Measurements from ENCODE around the gene NBEA.

DNA sequence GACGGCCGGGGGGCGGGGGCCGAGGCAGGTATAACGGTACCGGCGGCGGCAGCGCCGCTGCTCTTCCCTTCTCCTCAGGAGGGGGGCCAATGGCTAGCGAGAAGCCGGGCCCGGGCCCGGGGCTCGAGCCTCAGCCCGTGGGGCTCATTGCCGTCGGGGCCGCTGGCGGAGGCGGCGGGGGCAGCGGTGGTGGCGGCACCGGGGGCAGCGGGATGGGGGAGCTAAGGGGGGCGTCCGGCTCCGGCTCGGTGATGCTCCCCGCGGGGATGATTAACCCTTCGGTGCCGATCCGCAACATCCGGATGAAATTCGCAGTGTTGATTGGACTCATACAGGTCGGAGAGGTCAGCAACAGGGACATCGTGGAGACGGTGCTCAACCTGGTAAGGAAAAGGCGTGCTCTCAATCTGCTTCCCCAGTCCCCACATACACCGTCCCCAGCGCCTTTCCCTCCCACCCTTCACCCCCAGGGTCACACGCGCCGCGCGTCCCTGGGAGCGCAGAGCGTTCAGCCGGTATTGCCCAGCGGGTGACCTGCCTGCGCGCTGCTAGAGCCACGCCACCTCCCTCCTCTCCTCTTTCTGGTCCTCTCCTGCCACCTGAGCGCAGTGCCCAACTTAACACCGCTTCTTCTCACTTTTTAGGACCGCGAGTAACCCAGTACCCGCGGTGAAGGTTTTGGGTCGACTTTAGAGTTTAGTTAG lies 814 bp downstream of the NBEA start:
- TF ChIP-seq, protein P1, sequence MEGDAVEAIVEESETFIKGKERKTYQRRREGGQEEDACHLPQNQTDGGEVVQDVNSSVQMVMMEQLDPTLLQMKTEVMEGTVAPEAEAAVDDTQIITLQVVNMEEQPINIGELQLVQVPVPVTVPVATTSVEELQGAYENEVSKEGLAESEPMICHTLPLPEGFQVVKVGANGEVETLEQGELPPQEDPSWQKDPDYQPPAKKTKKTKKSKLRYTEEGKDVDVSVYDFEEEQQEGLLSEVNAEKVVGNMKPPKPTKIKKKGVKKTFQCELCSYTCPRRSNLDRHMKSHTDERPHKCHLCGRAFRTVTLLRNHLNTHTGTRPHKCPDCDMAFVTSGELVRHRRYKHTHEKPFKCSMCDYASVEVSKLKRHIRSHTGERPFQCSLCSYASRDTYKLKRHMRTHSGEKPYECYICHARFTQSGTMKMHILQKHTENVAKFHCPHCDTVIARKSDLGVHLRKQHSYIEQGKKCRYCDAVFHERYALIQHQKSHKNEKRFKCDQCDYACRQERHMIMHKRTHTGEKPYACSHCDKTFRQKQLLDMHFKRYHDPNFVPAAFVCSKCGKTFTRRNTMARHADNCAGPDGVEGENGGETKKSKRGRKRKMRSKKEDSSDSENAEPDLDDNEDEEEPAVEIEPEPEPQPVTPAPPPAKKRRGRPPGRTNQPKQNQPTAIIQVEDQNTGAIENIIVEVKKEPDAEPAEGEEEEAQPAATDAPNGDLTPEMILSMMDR (IDR thresholded peaks at IDR 0.05): no peak
- no peak for TF ChIP-seq POLR2A (IDR thresholded peaks at IDR 0.05)
